T47D (cell line): ENCODE data around the gene CFAP97.
"Not testable (repeated sequence)": the region's sequence is repeated elsewhere in the genome, so short reads cannot be mapped to it uniquely, and the experiment has no call there.

Experiments
- DNase-seq, 2 experiments: peaks; one replicate each; pipeline versions ENCODE4 v3.0.0 to v3.0.0-alpha.2; 2011 to 2012; ENCODE audit warnings: low read depth in 1 of 2, low spot score in 1 of 2
- JUND ChIP-seq: IDR thresholded peaks from 2 replicates; pipeline ENCODE4 v1.6.1; 2012; ENCODE audit warnings: low read depth
- in situ Hi-C: cut with HindIII; loops from 2 replicates; pipeline ENCODE4 v1.10.0; 2016; ENCODE audit warnings: low sequenced_read_pairs, low pct_unique_long_range_greater_than_20kb

The CFAP97 gene

DNA sequence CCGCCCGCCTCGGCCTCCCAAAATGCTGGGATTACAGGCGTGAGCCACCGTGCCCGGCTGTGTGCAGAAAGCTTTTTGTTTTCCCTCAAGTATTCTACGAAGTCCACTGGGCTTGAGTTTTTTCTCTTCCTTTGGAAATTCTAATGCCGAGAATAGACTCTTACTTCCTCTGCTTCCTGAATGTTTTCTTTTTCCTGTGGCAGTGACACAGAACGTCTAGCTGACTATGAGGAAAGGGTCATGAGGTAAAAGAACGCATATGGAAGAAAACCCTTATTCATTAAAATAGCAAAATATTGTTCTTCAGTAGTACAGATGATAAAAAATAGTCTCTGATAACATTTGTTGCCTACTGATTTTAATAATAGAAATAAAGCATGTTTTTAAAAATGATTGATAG, 65.6 kb downstream of the CFAP97 start:
- in situ Hi-C loops, result no loop called here
- TF ChIP-seq JUND, result no peak
- no peak for DNase-seq

DNA sequence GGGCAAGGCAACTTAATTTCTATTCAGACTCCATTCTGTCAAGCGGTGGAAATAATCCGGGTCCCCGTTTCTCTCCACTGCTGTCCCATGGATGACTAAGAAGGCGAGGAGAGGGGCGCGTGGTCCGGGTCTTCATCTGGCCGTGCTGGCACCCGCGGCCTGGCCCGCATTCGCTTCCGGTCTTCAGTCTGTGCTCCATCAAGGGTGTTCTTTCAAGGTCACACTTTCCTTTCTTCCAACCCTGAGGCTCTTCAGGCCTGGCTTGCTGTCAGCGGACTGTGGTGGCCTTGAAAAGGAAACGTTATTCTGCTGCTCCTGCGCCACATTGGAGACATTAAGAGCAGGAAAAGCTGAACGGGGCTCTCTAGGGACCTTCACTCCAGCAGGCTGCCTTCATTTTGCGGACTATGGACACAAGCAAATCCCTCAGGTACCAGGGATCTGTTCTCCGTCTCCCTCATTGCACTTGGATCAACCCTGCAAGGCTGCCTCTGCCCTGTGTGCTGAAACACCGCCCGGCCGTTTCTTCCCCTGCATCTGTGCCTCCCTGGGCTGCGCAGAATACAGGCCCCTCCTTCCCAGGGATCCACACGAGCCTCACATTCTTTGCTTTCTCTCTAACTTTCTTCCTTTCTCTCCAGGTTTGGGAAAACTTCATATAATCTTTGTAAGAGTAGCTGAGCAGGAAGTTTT, 66.4 kb downstream of the CFAP97 start:
- in situ Hi-C loops, result no loop called here

DNA sequence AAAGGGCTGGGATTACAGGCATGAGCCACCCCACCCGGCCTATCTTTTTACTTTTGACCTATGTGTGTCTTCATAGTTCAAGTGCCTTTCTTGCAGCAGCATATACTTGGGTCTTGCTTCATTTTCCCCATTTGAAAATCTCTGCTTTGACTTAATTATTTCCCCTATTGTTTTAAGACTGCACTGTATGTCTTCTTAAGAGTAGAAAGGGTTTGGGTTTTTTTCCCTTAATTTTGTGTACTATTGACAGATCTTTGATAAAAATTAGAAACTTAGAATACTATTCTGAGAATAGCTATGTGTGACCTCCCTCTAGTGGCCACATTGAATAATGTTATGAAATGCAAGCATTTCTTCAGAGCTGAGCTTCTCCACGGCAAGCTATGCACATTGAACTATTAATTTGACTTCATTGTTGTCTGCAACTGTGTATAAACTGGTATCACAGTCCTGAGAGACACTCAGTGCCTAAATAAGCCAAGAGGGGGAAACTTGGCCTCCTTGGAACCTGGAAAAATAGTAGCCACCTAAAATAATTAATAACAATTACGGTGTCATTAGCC, 69.4 kb downstream of the CFAP97 start:
- DNase-seq, result peak; percentile 57 to 64

More for the DNA sequence above, 66.4 kb downstream of the CFAP97 start:
- DNase-seq, result no peak
- no peak for TF ChIP-seq JUND

DNA sequence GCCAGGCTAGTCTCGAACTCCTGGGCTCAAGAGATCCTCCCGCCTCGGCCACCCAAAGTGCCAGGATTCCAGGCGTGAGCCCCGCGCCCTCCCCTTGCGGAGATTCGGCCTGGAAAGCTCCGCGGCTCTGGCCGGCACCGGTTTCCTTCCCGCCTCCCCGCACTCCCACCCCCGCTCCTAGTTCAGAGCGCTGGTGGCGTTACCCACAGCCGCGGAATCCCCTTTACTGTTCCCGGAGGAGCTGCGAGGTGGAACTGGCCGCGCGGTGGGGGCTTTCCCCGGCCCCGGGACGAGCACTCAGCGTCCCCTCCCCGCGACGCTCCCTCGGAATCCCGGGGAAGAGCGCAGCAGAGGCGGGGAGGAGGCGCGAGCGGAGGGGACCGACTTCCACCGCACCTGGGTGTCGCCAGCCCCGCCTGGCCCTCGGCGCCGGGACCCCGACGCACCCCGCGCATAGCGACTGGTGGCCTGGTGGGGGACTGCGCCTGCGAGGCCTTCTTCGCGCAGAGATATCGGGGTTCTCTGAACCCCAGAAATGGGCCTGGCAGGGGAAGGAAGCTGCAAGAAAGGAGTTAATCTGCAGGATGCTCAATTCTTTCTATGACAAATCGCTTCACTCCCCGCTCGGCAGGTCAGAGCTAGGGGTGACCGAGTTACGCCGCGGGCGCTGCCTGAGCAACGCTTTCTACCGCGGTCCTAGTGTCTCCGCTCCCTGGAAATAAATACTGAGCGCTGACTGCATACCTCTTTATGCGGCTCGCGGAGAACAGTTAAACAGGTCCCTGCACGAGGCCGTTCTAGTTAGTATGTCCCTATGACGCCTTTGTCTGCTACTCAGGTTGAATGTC, 75.3 kb downstream of the CFAP97 start:
- TF ChIP-seq JUND, result no peak
- in situ Hi-C loops, result no loop called here
- DNase-seq, result no peak

More for the DNA sequence above, 69.4 kb downstream of the CFAP97 start:
- TF ChIP-seq JUND, result no peak
- in situ Hi-C loops, result no loop called here

DNA sequence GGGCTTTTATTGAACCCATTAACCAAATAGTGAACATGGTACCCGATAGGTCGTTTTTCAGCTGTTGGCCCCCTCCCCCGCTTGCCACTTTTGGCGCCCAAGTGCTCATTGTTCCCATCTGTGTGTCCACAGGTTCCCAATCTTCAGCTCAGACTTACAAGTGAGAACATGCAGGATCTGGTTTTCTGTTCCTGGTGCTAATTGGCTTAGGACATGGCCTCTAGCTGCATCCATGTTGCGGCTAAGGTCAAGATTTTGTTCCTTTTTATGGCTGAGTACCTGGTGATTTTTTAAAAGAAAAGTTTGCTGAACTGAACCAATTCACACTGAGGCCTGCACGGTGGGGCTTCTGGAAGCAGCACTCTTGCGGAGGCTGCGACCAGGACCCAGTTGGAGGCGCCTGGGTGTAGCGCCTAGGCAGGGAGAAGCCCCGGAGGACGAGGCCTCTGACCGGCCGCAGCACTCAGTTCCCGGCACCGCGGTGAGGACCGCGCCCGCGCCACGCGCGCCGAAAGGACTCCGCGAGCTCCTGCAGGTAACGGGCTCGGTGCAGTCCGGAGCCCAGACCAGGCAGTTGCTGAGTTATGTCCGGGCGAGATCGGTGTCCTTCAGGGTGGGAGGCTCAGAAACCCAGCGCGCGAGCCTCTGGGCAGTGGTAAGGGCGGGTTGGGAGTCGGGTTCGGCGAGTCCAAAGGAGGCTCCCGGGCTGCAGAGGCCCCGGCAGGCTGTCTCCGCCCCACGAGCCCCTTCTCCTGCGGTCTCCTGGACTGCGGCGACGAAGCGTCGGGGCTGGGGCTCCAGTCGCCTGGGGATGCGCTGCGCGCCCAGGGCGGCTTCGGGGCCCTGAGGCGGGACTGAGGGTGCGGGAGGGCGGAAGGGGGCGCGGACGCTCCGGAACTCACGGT, 76.5 kb downstream of the CFAP97 start:
- no peak for DNase-seq
- TF ChIP-seq JUND, result no peak
- in situ Hi-C loops, result no loop called here

DNA sequence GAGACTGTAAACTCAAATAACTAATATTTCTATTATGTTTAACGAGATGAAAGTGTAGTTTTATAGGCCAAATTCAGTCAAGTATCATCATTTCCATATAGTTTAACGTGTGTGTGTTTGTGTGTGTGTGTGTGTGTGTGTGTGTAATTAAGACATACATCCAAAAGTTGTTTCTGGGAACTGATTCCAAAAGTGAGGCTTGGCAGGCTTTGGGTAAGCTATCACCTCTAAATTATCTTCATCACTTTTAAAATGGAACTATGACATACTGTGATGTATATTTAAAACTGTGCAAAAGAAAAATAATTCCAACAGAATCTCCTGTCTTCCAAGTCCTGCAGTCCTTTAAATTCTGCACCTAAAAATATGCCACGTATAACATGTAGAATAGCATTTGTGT, 79.8 kb downstream of the CFAP97 start:
- in situ Hi-C loops, result no loop called here
- TF ChIP-seq JUND, result no peak
- DNase-seq, result no peak

DNA sequence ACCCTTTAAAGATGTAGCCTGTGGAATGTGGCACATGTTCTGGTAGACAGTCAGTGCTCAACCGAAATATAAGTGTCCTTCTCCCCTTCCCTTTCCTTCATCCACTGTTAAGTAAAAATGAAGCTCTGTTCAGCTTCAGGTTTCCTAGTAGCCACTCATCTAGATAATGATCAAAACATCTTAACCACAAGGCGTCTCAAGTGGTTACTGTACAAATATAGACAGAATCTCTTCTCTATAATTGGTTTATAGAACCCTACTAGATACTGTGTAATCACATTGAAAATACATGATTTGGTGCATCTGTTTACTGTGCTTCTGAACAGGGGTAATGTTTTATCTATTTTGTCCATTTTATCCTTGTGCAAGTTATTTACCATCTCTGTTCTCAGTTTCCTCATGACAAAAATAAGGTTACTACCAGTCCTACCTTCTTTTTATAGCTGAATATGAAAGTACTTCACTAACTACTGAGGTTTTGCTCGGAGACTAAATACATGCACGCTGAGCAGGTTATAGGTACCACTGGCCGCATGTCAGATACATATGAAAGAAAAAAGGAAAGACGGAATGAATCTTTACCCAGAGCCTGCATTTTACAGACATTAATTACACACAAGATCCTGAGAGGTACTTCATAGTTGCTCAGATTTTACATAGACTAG, 81.0 kb downstream of the CFAP97 start:
- DNase-seq, result peak in 1 of 2 experiments; percentile 38
- in situ Hi-C loops, result no loop called here
- no peak for TF ChIP-seq JUND

DNA sequence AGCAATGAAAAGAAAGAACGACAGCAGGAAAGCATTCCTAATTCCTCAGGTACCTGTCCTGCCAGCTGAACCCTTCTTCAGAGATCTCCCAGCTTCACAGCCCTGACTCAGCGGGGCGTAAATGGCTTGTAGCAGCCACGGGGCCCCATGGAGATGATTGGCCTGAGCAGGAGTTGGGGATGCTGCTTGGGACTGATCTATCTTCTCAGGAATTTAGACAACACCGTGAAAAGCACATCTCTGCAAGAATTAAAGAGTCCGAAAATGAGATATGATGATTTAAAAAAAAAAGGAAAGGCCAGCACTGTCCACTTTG, 83.2 kb downstream of the CFAP97 start:
- no peak for TF ChIP-seq JUND
- DNase-seq, result no peak
- in situ Hi-C loops, result no loop called here

DNA sequence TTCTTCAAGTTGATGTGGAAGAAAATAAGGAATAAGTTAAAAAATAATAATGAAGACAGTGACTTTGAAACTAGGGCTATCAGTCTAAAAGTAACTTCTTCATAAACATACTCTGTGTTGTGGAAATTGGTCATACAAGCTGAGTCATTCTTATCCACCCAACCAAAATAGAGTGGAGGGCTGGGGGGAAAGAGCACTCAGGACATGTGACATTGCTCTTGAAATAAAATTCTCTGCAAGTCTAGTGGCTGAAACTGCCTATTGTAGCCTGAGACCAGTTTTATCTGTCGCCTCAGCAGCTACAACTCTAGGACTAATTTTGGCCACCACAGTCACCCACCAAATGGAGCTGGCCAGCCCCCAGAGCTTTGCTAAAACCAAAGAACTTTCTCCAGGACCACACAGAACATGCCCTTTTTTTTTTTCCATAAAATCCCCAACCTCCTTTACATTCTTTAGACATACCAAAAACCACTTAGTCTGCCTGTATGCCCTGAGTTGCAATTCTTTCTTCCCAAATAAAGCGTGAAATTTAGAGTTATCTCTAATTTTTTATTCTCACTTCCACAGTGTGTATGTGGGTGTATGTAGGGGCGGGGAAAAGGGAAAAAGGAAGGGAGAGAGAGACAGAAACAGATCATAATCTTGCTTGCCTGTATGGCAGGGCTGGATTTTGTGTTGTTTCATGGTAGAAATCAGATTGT, 83.7 kb downstream of the CFAP97 start:
- TF ChIP-seq JUND, result no peak
- in situ Hi-C loops, result no loop called here
- no peak for DNase-seq

DNA sequence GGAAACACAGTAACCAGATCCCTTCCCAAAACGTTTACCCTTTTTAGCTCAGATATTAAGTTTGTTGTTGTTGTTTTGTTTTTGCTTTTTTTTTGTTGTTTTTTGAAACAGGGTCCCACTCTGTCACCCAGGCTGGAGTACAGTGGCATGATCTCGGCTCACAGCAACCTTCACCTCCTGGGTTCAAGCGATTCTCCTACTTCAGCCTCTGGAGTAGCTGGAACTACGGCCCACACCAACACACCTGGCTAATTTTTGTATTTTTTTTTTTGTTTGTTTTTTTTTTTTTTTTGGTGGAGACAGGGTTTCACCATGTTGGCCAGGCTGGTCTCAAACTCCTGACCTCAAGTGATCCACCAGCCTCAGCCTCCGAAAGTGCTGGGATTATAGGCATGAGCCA, 84.3 kb downstream of the CFAP97 start:
- DNase-seq, in situ Hi-C loops: not testable (repeated sequence)

DNA sequence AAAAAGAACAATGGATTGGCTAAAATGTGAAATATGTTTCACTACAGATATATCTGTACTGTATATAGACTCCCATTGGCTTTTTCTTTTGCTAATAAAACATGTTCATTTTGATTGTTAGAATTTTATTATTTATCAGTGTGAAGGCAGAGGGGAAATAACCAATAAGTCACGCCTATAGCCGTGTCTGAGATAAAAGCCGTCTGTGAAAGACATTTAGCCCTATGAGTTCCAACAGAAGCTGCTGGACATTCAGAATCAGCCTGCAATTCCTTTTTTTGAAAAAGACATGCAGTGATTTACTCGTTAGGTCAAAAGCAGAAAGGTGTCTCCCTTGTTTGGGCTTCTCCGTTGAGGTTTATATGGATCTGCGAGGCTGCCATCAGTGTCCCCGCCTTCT, 84.9 kb downstream of the CFAP97 start:
- DNase-seq, result no peak
- in situ Hi-C loops, result no loop called here
- no peak for TF ChIP-seq JUND
